ENCODE measurements around the gene AZIN2. TPM values are rescaled to one million over a fixed set of nuclear protein-coding genes. Genes with fewer than 3 reads are reported as not detected.

Gene AZIN2
- total RNA-seq (2021; ENCODE audit: unreplicated experiment) (2.4 TPM), Bru-seq, nascent RNA (percentile 42 among the genes with signal in this experiment), BruChase-seq, experiment 1, labeled RNA remaining after a 2-hour chase (percentile 51 among the genes with signal in this experiment), BruChase-seq, experiment 2, labeled RNA remaining after a 6-hour chase (percentile 45 among the genes with signal in this experiment)
- polyA plus RNA-seq (2012; ENCODE audit: insufficient read length), result 1.9 TPM
- long read RNA-seq, partial matches to known transcripts, result 1 of 3 reads
- long read RNA-seq, other reads (novel, unspliced or antisense), result 2 of 3 reads

DNA sequence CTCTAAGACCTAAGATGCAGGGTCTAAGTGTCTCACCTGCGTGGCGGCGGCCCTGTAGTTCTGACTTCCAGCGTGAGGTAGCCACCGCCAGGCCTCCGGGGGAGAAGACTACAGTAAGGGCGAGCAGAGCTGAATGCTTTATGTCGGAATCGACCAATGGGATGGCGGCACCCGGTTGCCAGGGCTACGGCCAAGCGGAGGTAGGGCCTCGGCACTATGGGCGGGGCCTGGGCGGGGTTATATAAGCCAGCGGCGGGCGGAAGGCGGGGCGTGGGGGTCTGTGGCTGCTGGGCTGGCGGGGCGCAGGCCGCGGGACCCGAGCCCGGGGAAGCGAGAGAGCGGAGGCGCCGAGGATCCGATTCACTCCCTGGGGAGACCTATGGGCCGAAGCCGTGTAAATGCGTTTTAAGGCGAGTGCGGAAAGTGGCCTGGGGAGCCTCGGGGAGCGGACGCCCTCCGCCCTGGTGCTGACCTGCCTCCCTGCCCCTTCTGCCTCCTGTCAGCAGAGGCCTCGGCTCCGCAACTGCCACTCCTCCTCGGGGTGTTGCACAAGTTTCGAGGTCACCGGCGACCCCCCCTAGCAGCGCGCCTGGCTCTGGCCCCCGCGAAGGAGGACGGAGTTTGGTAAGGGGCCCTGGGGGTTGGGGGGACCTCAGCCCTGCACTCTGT is at the start of gene AZIN2:
Gene AZIN2, plus strand, starts transcription at position 269 of the 669 bp plus-strand sequence. CDS start 1,097 bp downstream, outside the sequence.
- ATAC-seq (peak; percentile 98), DNase-seq (ENCODE audit: low read depth, low spot score) (peak; percentile 62)
- H3K4me1 ChIP-seq (ENCODE audit: control insufficient read depth, insufficient read depth, low read length), result peaks cover 5% of the 10 kb centered on the region; the same call in 1 of the 2 replicates
- intact Hi-C loops (cut with micrococcal nuclease; ENCODE audit: unreplicated experiment) (loop anchor here (10.0 kb wide), 1 partner anchor 206 kb away; the partner anchor contains the start of gene FNDC5), in situ Hi-C loops (cut with HindIII; ENCODE audit: low pct_unique_long_range_greater_than_20kb, low sequenced_read_pairs) (no loop called here)
- TF ChIP-seq, protein P1, sequence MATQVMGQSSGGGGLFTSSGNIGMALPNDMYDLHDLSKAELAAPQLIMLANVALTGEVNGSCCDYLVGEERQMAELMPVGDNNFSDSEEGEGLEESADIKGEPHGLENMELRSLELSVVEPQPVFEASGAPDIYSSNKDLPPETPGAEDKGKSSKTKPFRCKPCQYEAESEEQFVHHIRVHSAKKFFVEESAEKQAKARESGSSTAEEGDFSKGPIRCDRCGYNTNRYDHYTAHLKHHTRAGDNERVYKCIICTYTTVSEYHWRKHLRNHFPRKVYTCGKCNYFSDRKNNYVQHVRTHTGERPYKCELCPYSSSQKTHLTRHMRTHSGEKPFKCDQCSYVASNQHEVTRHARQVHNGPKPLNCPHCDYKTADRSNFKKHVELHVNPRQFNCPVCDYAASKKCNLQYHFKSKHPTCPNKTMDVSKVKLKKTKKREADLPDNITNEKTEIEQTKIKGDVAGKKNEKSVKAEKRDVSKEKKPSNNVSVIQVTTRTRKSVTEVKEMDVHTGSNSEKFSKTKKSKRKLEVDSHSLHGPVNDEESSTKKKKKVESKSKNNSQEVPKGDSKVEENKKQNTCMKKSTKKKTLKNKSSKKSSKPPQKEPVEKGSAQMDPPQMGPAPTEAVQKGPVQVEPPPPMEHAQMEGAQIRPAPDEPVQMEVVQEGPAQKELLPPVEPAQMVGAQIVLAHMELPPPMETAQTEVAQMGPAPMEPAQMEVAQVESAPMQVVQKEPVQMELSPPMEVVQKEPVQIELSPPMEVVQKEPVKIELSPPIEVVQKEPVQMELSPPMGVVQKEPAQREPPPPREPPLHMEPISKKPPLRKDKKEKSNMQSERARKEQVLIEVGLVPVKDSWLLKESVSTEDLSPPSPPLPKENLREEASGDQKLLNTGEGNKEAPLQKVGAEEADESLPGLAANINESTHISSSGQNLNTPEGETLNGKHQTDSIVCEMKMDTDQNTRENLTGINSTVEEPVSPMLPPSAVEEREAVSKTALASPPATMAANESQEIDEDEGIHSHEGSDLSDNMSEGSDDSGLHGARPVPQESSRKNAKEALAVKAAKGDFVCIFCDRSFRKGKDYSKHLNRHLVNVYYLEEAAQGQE (IDR thresholded peaks at IDR 0.05; ENCODE audit: insufficient read depth in 1 of 2, low read depth in 2 of 2, low read length in 1 of 2), result no peak
- TF ChIP-seq TCF7L2 (IDR thresholded peaks at IDR 0.05; ENCODE audit: low read depth, low read length) (no peak), POLR2AphosphoS5 (IDR thresholded peaks at IDR 0.05; ENCODE audit: low read depth, low read length) (peak; percentile 74), SIN3A (IDR thresholded peaks at IDR 0.05; ENCODE audit: borderline replicate concordance, insufficient read depth, low read depth, low read length) (peak; percentile 38; the same call in 1 of the 2 replicates)
- TF ChIP-seq, protein P2, sequence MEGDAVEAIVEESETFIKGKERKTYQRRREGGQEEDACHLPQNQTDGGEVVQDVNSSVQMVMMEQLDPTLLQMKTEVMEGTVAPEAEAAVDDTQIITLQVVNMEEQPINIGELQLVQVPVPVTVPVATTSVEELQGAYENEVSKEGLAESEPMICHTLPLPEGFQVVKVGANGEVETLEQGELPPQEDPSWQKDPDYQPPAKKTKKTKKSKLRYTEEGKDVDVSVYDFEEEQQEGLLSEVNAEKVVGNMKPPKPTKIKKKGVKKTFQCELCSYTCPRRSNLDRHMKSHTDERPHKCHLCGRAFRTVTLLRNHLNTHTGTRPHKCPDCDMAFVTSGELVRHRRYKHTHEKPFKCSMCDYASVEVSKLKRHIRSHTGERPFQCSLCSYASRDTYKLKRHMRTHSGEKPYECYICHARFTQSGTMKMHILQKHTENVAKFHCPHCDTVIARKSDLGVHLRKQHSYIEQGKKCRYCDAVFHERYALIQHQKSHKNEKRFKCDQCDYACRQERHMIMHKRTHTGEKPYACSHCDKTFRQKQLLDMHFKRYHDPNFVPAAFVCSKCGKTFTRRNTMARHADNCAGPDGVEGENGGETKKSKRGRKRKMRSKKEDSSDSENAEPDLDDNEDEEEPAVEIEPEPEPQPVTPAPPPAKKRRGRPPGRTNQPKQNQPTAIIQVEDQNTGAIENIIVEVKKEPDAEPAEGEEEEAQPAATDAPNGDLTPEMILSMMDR (IDR thresholded peaks at IDR 0.05), result no peak
- POLR2A ChIA-PET, result no interaction called here
- H3K36me3 ChIP-seq (ENCODE audit: control insufficient read depth, insufficient read depth, low read length), result no peaks in the 10 kb centered on the region; the same call in 1 of the 2 replicates
- H3K27me3 ChIP-seq (ENCODE audit: control insufficient read depth, insufficient read depth, low read length), result no peaks in the 10 kb centered on the region; the same call in 1 of the 2 replicates
- no TSS peak for BruUV-seq (replicated peaks)
- H3K27ac ChIP-seq (ENCODE audit: low read length), result peak within 1 kb of the TSS; percentile 76
- no peaks in the 10 kb centered on the region for H3K9me3 ChIP-seq (ENCODE audit: control insufficient read depth, insufficient read depth, low read depth, low read length)
- H3K4me3 ChIP-seq (ENCODE audit: low read depth in 2 of 2, low read length in 2 of 2), result peak within 1 kb of the TSS; percentile 67 to 91
- CTCF ChIA-PET, result no interaction called here

- ChIA-PET POLR2A (no interaction called here), CTCF (interaction anchor here (0.6 kb wide), 1 partner anchor 80 kb away, joined by 8 read pairs; no protein-coding TSS in a partner anchor)
- no peak overlapping the region for H3K27ac ChIP-seq (ENCODE audit: low read length)
- intact Hi-C loops (cut with micrococcal nuclease; ENCODE audit: unreplicated experiment), result no loop called here
- no peak for DNase-seq (ENCODE audit: low read depth, low spot score)
- peaks cover 14% of the 10 kb centered on the region for H3K36me3 ChIP-seq (ENCODE audit: control insufficient read depth, insufficient read depth, low read length)
- no peak overlapping the region for H3K4me3 ChIP-seq (ENCODE audit: low read depth in 2 of 2, low read length in 2 of 2)
- no peaks in the 10 kb centered on the region for H3K27me3 ChIP-seq (ENCODE audit: control insufficient read depth, insufficient read depth, low read length)
- H3K9me3 ChIP-seq (ENCODE audit: control insufficient read depth, insufficient read depth, low read depth, low read length), result no peaks in the 10 kb centered on the region
- TF ChIP-seq TCF7L2 (IDR thresholded peaks at IDR 0.05; ENCODE audit: low read depth, low read length), result no peak
- TF ChIP-seq SIN3A (IDR thresholded peaks at IDR 0.05; ENCODE audit: borderline replicate concordance, insufficient read depth, low read depth, low read length), result no peak
- TF ChIP-seq POLR2AphosphoS5 (IDR thresholded peaks at IDR 0.05; ENCODE audit: low read depth, low read length), result no peak
- TF ChIP-seq, protein P2 (IDR thresholded peaks at IDR 0.05), result no peak
- TF ChIP-seq, protein P1 (IDR thresholded peaks at IDR 0.05; ENCODE audit: insufficient read depth in 1 of 2, low read depth in 2 of 2, low read length in 1 of 2), result no peak
- in situ Hi-C loops (cut with HindIII; ENCODE audit: low pct_unique_long_range_greater_than_20kb, low sequenced_read_pairs), result no loop called here
- no TSS peak for BruUV-seq (replicated peaks)
- H3K4me1 ChIP-seq (ENCODE audit: control insufficient read depth, insufficient read depth, low read length), result peaks cover 12% of the 10 kb centered on the region
- no peak for ATAC-seq
Observed at GRCh38 chr1:33031506-33031905, 49.4 kb upstream of the AZIN2 start.

Data from Panc1 (cell line).